Activated CD4-positive, alpha-beta T cell treated with anti-CD3 and anti-CD28 coated beads, Interleukin-2, amount 10 ng/mL, durations not matched to agents 7 days and 5 days (primary cell): Measurements from ENCODE around the gene DEFB118. TPM values are rescaled to one million over a fixed set of nuclear protein-coding genes. Genes with fewer than 3 reads are reported as not detected.
"Not testable (repeated sequence)": the region's sequence is repeated elsewhere in the genome, so short reads cannot be mapped to it uniquely, and the experiment has no call there.

Experiments
- CTCF ChIA-PET: fragments of 350-600 bp; sonication (Branson Sonifier 250); formaldehyde crosslinking; loops from one replicate; lab custom pipeline; 2021; ENCODE audit warnings: antibody characterized with exemption; lab: Charles Lee
- POLR2A ChIA-PET: fragments of 350-600 bp; sonication (Branson Sonifier 250); formaldehyde crosslinking; loops from one replicate; lab custom pipeline; 2021; ENCODE audit warnings: antibody characterized with exemption; lab: Charles Lee
- DNase-seq: peaks from one replicate; pipeline ENCODE4 v3.0.0-alpha.2; 2020
- H3K27ac Mint-ChIP-seq: one replicate; pipeline ENCODE4 v1.8.0; 2021; ENCODE audit warnings: mild to moderate bottlenecking, moderate library complexity, mixed read lengths
- H3K27me3 Mint-ChIP-seq: one replicate; pipeline ENCODE4 v1.8.0; 2021; ENCODE audit warnings: mixed read lengths
- H3K36me3 Mint-ChIP-seq: one replicate; pipeline ENCODE4 v1.8.0; 2021; ENCODE audit warnings: low read depth, mixed read lengths
- H3K4me1 Mint-ChIP-seq: one replicate; pipeline ENCODE4 v1.8.0; 2021; ENCODE audit warnings: mixed read lengths
- H3K4me3 Mint-ChIP-seq: one replicate; pipeline ENCODE4 v1.8.0; 2021; ENCODE audit warnings: mild to moderate bottlenecking, moderate library complexity, mixed read lengths
- H3K9me3 Mint-ChIP-seq: one replicate; pipeline ENCODE4 v1.8.0; 2021; ENCODE audit warnings: mixed read lengths
- total RNA-seq, 2 experiments: library from RNA; stranded (reverse); gene quantifications; one replicate each; pipeline ENCODE4 v1.2.3, GENCODE V29; 2021

Gene DEFB118
- total RNA-seq, result not detected

DNA sequence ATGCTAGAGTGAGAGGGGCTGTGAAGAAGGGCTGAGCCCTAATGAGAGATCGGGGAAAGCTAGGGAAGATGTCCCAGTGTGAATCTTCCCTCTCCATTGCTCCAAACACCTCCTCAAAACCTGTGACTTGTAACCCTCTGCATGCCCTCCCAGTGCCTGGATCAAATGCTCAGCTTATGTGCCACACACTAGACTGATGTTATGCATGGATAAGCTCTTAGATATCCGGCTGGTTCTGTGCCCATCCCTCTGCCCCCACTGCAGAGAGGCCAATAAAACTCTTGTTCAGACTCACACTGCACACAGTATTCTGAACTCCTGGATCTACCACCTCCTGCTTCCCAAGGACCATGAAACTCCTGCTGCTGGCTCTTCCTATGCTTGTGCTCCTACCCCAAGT is at the start of gene DEFB118:
Gene DEFB118, plus strand, starts transcription at position 301 of the 400 bp plus-strand sequence. Its CDS starts 50 bp downstream, at position 351.
- POLR2A ChIA-PET, result no interaction called here
- H3K9me3 Mint-ChIP-seq, result peaks cover 5% of the 10 kb centered on the region
- no peaks in the 10 kb centered on the region for H3K4me1 Mint-ChIP-seq
- no peaks in the 10 kb centered on the region for H3K27me3 Mint-ChIP-seq
- no peak for DNase-seq
- CTCF ChIA-PET, result no interaction called here
- no peak within 1 kb of the TSS for H3K27ac Mint-ChIP-seq
- no peak within 1 kb of the TSS for H3K4me3 Mint-ChIP-seq
- H3K36me3 Mint-ChIP-seq, result no peaks in the 10 kb centered on the region

GRCh38 chr20:31322504-31322903 is 45.9 kb upstream of the DEFB118 start:
- H3K27ac Mint-ChIP-seq, result no peak overlapping the region

DNA sequence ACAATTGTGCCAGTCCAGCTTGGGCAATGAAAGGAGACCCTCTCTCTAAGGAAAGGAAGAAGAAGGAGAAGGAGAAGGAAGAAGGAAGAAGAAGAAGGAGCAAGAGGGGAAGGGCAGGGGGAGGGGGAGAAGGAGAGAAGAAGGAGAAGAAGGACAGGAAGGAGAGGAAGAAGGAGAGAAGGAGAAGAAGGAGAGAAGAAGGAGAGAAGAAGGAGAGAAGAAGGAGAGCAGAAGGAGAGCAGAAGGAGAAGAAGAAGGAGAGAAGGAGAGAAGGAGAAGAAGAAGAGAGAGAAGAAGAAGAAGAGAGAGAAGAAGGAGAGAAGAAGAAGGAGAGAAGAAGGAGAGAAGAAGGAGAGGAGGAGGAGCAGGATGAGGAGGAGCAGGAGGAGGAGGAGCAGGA is 37.5 kb upstream of the DEFB118 start:
- H3K27me3 Mint-ChIP-seq, result no peaks in the 10 kb centered on the region
- POLR2A ChIA-PET, result no interaction called here
- H3K27ac Mint-ChIP-seq, result no peak overlapping the region

More at GRCh38 chr20:31322504-31322903, 45.9 kb upstream of the DEFB118 start:
- no peaks in the 10 kb centered on the region for H3K4me1 Mint-ChIP-seq
- H3K4me3 Mint-ChIP-seq, result no peak overlapping the region
- H3K36me3 Mint-ChIP-seq, result no peaks in the 10 kb centered on the region
- no peaks in the 10 kb centered on the region for H3K27me3 Mint-ChIP-seq
- POLR2A ChIA-PET, result no interaction called here
- H3K9me3 Mint-ChIP-seq, result peaks cover 1% of the 10 kb centered on the region
- CTCF ChIA-PET, result no interaction called here
- no peak for DNase-seq

DNA sequence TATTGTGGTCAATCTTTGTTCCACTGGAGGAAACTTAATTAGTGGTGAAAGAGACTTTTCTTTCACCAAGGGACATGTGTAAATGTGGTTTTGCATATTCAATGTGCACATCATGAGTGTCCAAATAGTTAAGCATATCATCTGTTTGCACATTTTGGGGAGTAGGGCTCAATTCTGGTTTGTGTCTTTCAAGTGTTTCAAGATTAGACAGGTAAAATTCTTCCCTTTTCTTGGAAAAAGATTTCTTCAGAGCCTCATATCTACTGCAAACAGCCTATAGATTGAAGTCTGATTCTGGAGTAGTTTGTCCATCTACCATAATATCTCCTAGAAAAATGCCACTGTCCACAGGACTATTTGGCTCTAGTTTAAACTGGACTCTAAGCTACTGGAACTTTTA is 26.9 kb upstream of the DEFB118 start:
- Mint-ChIP-seq H3K4me1 (no peaks in the 10 kb centered on the region), H3K27me3 (no peaks in the 10 kb centered on the region), H3K36me3 (no peaks in the 10 kb centered on the region), H3K27ac (no peak overlapping the region), H3K4me3 (no peak overlapping the region), H3K9me3 (no peaks in the 10 kb centered on the region)
- POLR2A ChIA-PET, result no interaction called here
- CTCF ChIA-PET, result no interaction called here
- DNase-seq, result no peak

More for the DNA sequence above, 37.5 kb upstream of the DEFB118 start:
- H3K4me1 Mint-ChIP-seq, result no peaks in the 10 kb centered on the region
- no peaks in the 10 kb centered on the region for H3K9me3 Mint-ChIP-seq
- no peak for DNase-seq
- no peaks in the 10 kb centered on the region for H3K36me3 Mint-ChIP-seq
- H3K4me3 Mint-ChIP-seq, result no peak overlapping the region
- CTCF ChIA-PET, result no interaction called here

DNA sequence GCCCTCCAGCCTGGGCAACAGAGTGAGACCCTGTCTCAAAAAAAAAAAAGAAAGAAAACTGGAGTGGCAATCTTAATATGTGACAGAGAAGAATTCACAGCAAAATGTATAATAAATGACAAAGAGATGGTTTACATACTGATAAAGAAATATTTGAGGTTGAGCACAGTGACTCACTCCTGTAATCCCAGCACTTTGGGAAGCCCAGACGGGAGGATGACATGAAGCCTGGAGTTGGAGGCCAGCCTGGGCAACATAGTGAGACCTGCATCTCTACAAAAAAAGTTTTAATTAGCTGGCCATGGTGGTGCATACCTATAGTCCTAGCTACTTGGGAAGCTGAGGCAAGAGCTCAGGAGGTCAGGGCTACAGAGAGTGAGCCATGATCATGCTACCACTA is 12.4 kb upstream of the DEFB118 start:
- Mint-ChIP-seq H3K36me3 (no peaks in the 10 kb centered on the region), H3K27me3 (no peaks in the 10 kb centered on the region), H3K9me3 (no peaks in the 10 kb centered on the region), H3K4me3 (no peak overlapping the region), H3K27ac (no peak overlapping the region), H3K4me1 (no peaks in the 10 kb centered on the region)
- no peak for DNase-seq
- POLR2A ChIA-PET, result no interaction called here
- CTCF ChIA-PET, result no interaction called here

- no peaks in the 10 kb centered on the region for H3K27me3 Mint-ChIP-seq
Observed at GRCh38 chr20:31363295-31363694, 5.1 kb upstream of the DEFB118 start.

GRCh38 chr20:31364272-31364671 is 4.1 kb upstream of the DEFB118 start:
- POLR2A ChIA-PET, CTCF ChIA-PET, H3K36me3 Mint-ChIP-seq, H3K9me3 Mint-ChIP-seq, H3K4me3 Mint-ChIP-seq, H3K4me1 Mint-ChIP-seq, DNase-seq, H3K27me3 Mint-ChIP-seq, H3K27ac Mint-ChIP-seq: not testable (repeated sequence)

More at GRCh38 chr20:31363295-31363694, 5.1 kb upstream of the DEFB118 start:
- DNase-seq, result no peak
- CTCF ChIA-PET, result no interaction called here
- Mint-ChIP-seq H3K4me3 (no peak overlapping the region), H3K4me1 (no peaks in the 10 kb centered on the region), H3K36me3 (no peaks in the 10 kb centered on the region), H3K27ac (no peak overlapping the region), H3K9me3 (peaks cover 5% of the 10 kb centered on the region)
- POLR2A ChIA-PET, result no interaction called here

GRCh38 chr20:31374346-31374745 is 5.9 kb downstream of the DEFB118 start:
- no peaks in the 10 kb centered on the region for H3K36me3 Mint-ChIP-seq
- CTCF ChIA-PET, result no interaction called here
- no peak overlapping the region for H3K27ac Mint-ChIP-seq
- H3K27me3 Mint-ChIP-seq, result no peaks in the 10 kb centered on the region
- H3K9me3 Mint-ChIP-seq, result no peaks in the 10 kb centered on the region
- POLR2A ChIA-PET, result no interaction called here
- no peak overlapping the region for H3K4me3 Mint-ChIP-seq
- DNase-seq, result no peak
- H3K4me1 Mint-ChIP-seq, result no peaks in the 10 kb centered on the region

DNA sequence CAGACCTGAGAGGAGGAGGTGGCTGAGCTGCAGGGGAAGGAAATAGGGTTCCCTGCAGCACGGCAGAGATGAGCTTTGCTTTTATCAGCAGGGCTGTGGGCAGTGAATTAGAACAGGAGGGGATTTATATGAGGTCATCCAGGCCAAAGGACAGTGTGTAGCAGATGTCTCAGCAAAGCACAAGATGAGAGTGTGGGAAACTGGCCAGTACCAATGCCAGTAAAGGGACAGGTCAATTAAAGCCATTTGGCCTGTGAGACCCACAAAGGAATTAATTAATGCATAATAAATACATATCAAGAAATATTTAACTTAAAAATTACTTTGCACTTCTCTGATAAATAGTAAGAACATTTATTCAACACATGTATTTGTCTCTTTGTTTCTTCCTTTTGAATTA is 22.1 kb downstream of the DEFB118 start, which contains the start of gene DEFB119:
Gene DEFB119, minus strand, starts transcription at position 101 of the 400 bp plus-strand sequence. CDS start 107 bp downstream, outside the sequence.
- ChIA-PET CTCF (no interaction called here), POLR2A (no interaction called here)
- Mint-ChIP-seq H3K4me3 (no peak within 1 kb of the TSS), H3K27ac (no peak within 1 kb of the TSS), H3K27me3 (peaks cover 2% of the 10 kb centered on the region), H3K4me1 (no peaks in the 10 kb centered on the region), H3K9me3 (no peaks in the 10 kb centered on the region), H3K36me3 (no peaks in the 10 kb centered on the region)
- no peak for DNase-seq

GRCh38 chr20:31392836-31393235 is 24.4 kb downstream of the DEFB118 start:
- CTCF ChIA-PET, result no interaction called here
- Mint-ChIP-seq H3K9me3 (no peaks in the 10 kb centered on the region), H3K4me3 (no peak overlapping the region), H3K4me1 (no peaks in the 10 kb centered on the region), H3K27me3 (peaks cover 2% of the 10 kb centered on the region), H3K36me3 (no peaks in the 10 kb centered on the region), H3K27ac (no peak overlapping the region)
- POLR2A ChIA-PET, result no interaction called here
- DNase-seq, result no peak

- Mint-ChIP-seq H3K27ac (no peak overlapping the region), H3K9me3 (no peaks in the 10 kb centered on the region), H3K4me1 (no peaks in the 10 kb centered on the region), H3K36me3 (no peaks in the 10 kb centered on the region), H3K27me3 (peaks cover 2% of the 10 kb centered on the region), H3K4me3 (no peak overlapping the region)
- no peak for DNase-seq
- CTCF ChIA-PET, result no interaction called here
- POLR2A ChIA-PET, result no interaction called here
Observed at GRCh38 chr20:31394900-31395299, 26.5 kb downstream of the DEFB118 start.

GRCh38 chr20:31403886-31404285 is 35.5 kb downstream of the DEFB118 start:
- no peak for DNase-seq
- no peaks in the 10 kb centered on the region for H3K27me3 Mint-ChIP-seq
- H3K9me3 Mint-ChIP-seq, result no peaks in the 10 kb centered on the region
- no peak overlapping the region for H3K27ac Mint-ChIP-seq
- POLR2A ChIA-PET, result no interaction called here
- CTCF ChIA-PET, result interaction anchor here (0.5 kb wide), 1 partner anchor 17 kb away, joined by 3 read pairs; no protein-coding TSS in a partner anchor
- H3K4me1 Mint-ChIP-seq, result no peaks in the 10 kb centered on the region
- H3K36me3 Mint-ChIP-seq, result no peaks in the 10 kb centered on the region
- no peak overlapping the region for H3K4me3 Mint-ChIP-seq

DNA sequence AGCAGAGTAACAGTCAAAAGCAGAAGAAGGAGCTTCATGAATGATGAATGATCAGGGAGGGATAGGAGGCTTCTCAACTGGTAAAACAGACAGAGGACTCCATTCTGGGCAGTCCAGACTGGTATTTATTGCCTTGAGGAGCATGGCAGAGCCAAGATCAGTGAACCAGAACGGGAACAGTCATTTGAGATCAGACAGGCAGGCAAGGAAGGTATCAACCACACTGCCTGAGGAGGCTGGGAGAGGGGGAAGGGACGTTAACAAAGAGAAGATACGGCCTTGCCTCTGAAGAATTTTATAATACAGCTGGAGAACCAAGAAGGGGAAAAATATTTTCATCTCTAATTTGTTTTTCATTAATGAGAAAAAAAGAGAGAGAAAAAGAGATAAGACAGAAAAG is 37.7 kb downstream of the DEFB118 start, which contains the start of gene DEFB121:
Gene DEFB121, minus strand, starts transcription at position 101 of the 400 bp plus-strand sequence. Its CDS starts 63 bp downstream, at position 38.
- no peaks in the 10 kb centered on the region for H3K4me1 Mint-ChIP-seq
- H3K36me3 Mint-ChIP-seq, result no peaks in the 10 kb centered on the region
- peaks cover 2% of the 10 kb centered on the region for H3K27me3 Mint-ChIP-seq
- no peaks in the 10 kb centered on the region for H3K9me3 Mint-ChIP-seq
- ChIA-PET POLR2A (no interaction called here), CTCF (no interaction called here)
- H3K4me3 Mint-ChIP-seq, result no peak within 1 kb of the TSS
- H3K27ac Mint-ChIP-seq, result no peak within 1 kb of the TSS
- DNase-seq, result no peak

DNA sequence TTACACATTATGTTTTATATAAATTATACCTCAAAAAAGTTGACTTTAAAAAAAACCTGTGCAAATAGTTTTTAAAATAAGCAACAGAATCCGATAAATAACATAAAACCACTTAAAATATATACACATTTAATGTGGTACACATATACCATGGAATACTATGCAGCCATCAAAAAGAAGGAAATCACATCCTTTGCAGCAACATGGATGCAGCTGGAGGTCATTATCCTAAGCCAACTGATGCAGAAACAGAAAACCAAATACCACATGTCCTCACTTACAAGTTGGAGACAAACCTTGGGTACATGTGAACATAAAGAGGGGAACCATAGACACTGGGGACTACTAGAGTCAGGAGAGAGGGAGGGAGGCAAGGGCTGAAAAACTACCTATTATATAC is 41.6 kb downstream of the DEFB118 start:
- Mint-ChIP-seq H3K36me3 (no peaks in the 10 kb centered on the region), H3K9me3 (no peaks in the 10 kb centered on the region), H3K4me1 (no peaks in the 10 kb centered on the region), H3K27me3 (peaks cover 5% of the 10 kb centered on the region), H3K27ac (no peak overlapping the region), H3K4me3 (no peak overlapping the region)
- no peak for DNase-seq
- ChIA-PET CTCF (no interaction called here), POLR2A (no interaction called here)
